Esophagus muscularis mucosa (tissue), 4 donors: Measurements from ENCODE around the gene KLRF1. TPM values are rescaled to one million over a fixed set of nuclear protein-coding genes. Genes with fewer than 3 reads are reported as not detected.

Experiments
- DNase-seq: peaks from one replicate; pipeline ENCODE4 v3.0.0-alpha.2; 2017; ENCODE audit errors: extremely low spot score
- H3K27ac ChIP-seq, 4 donors: fragments of 200-600 bp; sonication (generic); replicated peaks in 1 of 4; 1 replicate in 3 of 4; 2 replicates in 1 of 4; pipeline ENCODE4 v1.5.1; 2016 to 2019; ENCODE audit warnings: mild to moderate bottlenecking in 1 of 4
- H3K27me3 ChIP-seq, 4 donors: fragments of 200-600 bp; sonication (generic); one replicate each; pipeline versions ENCODE4 v1.5.1 to v1.6.0; 2016 to 2019
- H3K36me3 ChIP-seq, 4 donors: fragments of 200-600 bp; sonication (generic); one replicate each; pipeline ENCODE4 v1.5.1; 2016 to 2019
- H3K4me1 ChIP-seq, 4 donors: fragments of 200-600 bp; sonication (generic); one replicate each; pipeline ENCODE4 v1.5.1; 2016 to 2019
- H3K4me3 ChIP-seq, 4 donors: fragments of 200-600 bp; sonication (generic); 1 replicate in 2 of 4; 2 replicates in 2 of 4; pipeline ENCODE4 v1.5.1; 2016 to 2019; ENCODE audit warnings: mild to moderate bottlenecking in 4 of 4, moderate library complexity in 1 of 4
- H3K9me3 ChIP-seq, 4 donors: fragments of 200-600 bp; sonication (generic); 1 replicate in 3 of 4; 2 replicates in 1 of 4; pipeline ENCODE4 v1.5.1; 2016 to 2019
- CTCF ChIP-seq, 3 experiments: fragments of 200-600 bp in 2 of 3; fragments of 450-650 bp in 1 of 3; sonication (generic) in 2 of 3; IDR thresholded peaks; one replicate each; pipeline ENCODE4 v1.5.1; 2017 to 2019; ENCODE audit warnings: antibody characterized with exemption in 3 of 3, mild to moderate bottlenecking in 2 of 3, moderate library complexity in 1 of 3
- EP300 ChIP-seq: sonication (generic); formaldehyde crosslinking; IDR thresholded peaks from one replicate; pipeline ENCODE4 v1.6.1; 2017; ENCODE audit warnings: antibody characterized with exemption
- POLR2A ChIP-seq: fragments of 450-650 bp; IDR thresholded peaks from one replicate; pipeline ENCODE4 v1.6.1; 2017; ENCODE audit warnings: antibody characterized with exemption, moderate library complexity, mild to moderate bottlenecking, low read depth
- POLR2AphosphoS5 ChIP-seq, 2 donors: sonication (generic); formaldehyde crosslinking; IDR thresholded peaks; one replicate each; pipeline ENCODE4 v1.6.1; 2017; ENCODE audit warnings: antibody characterized with exemption in 2 of 2
- WGBS: methylation state at CpG from one replicate; pipeline ENCODE4 v1.1.5; 2018; 5-methylcytosine and 5-hydroxymethylcytosine counted together
- intact Hi-C: fragments of 100-400 bp; cut with DNase I; formaldehyde crosslinking; loops from one replicate; pipeline ENCODE4 v1.15.1; 2023
- total RNA-seq, 4 donors: library from RNA; depleted of rRNA; stranded (reverse); fragments of >200 nt; gene quantifications; one replicate each; pipeline versions ENCODE4 v1.1.0 to v1.2.1, GENCODE V29; 2016

Gene KLRF1
- total RNA-seq, 4 donors from 2014 or later: 0.66 TPM; not detected in 3

- no peaks in the 10 kb centered on the region for H3K36me3 ChIP-seq
- no peak for DNase-seq
- no peaks in the 10 kb centered on the region for H3K9me3 ChIP-seq
- H3K27me3 ChIP-seq: no peaks in the 10 kb centered on the region
- 83% methylated on average over 2 of the region's 2 CpGs for WGBS
- TF ChIP-seq CTCF (IDR thresholded peaks at IDR 0.05): no peak
- H3K27ac ChIP-seq: no peak overlapping the region
- intact Hi-C loops: no loop called here
- H3K4me1 ChIP-seq: no peaks in the 10 kb centered on the region
- H3K4me3 ChIP-seq: no peak overlapping the region
These were observed 43.0 kb upstream of the KLRF1 start for GRCh38 chr12:9784326-9784725.

- no peak for TF ChIP-seq CTCF (IDR thresholded peaks at IDR 0.05)
- TF ChIP-seq POLR2A: no peak
- Histone ChIP-seq H3K4me1 (no peaks in the 10 kb centered on the region), H3K9me3 (peaks cover 0 to 3% (median 0%) of the 10 kb centered on the region in 4 donors), H3K27me3 (no peaks in the 10 kb centered on the region), H3K36me3 (no peaks in the 10 kb centered on the region), H3K4me3 (no peak overlapping the region), H3K27ac (no peak overlapping the region)
- intact Hi-C loops: no loop called here
- no peak for DNase-seq
- WGBS: 62% methylated on average over 3 of the region's 3 CpGs
These were observed 42.5 kb upstream of the KLRF1 start for GRCh38 chr12:9784816-9785215.

DNA sequence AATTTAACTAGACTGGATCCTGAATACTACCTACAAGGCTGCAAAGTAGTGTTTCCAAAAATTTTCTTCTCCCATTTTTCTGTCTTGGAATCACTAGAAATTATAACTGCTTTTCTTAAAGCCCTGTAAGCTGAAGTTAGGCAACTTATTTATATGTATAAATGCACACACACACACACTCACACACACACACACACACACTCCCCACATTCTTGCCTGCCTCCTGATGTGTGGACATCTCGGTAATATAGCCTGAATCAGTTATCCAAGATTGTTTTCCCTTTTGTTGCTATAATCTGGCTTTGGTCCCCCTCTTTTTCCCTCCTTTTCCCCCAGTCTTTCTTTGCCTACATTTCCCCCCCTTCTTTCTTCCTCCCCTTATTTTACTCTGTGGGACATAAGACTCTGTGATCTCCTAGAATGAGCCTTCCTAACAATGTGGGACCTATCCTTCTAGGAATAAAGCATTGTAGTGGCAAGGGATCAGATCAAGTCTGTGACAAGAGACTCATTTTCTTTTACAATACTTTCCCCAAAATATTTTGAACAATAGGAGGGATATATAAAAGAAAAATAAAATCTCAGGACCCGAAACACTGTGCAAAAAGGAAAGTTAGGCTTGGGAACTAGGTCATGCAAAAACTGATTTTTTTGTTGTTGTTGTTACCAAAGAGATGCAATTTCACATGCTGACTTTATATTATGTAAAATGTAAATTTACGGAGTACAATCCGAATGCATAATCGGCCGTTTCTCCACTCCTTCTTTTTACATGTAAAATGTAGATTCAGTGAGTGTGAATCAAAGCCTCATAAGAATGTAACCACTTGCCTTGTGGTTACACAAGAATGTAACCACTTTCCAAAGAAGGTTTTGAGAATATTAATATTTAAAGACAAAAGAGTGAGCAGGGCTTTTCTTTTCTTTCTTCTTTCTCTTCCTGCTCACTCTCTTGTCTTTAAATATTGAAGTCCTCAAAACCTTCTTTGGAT is 40.3 kb upstream of the KLRF1 start:
- intact Hi-C loops: no loop called here
- Histone ChIP-seq H3K36me3 (no peaks in the 10 kb centered on the region), H3K4me3 (no peak overlapping the region), H3K27ac (no peak overlapping the region), H3K27me3 (peaks cover 0 to 3% (median 0%) of the 10 kb centered on the region in 4 donors), H3K4me1 (no peaks in the 10 kb centered on the region), H3K9me3 (peaks cover 0 to 8% (median 0%) of the 10 kb centered on the region in 4 donors)
- 84% methylated on average over 6 of the region's 6 CpGs for WGBS
- no peak for DNase-seq
- TF ChIP-seq POLR2A (no peak), CTCF (IDR thresholded peaks at IDR 0.05) (no peak), EP300 (no peak), POLR2AphosphoS5 (IDR thresholded peaks at IDR 0.05) (no peak)

DNA sequence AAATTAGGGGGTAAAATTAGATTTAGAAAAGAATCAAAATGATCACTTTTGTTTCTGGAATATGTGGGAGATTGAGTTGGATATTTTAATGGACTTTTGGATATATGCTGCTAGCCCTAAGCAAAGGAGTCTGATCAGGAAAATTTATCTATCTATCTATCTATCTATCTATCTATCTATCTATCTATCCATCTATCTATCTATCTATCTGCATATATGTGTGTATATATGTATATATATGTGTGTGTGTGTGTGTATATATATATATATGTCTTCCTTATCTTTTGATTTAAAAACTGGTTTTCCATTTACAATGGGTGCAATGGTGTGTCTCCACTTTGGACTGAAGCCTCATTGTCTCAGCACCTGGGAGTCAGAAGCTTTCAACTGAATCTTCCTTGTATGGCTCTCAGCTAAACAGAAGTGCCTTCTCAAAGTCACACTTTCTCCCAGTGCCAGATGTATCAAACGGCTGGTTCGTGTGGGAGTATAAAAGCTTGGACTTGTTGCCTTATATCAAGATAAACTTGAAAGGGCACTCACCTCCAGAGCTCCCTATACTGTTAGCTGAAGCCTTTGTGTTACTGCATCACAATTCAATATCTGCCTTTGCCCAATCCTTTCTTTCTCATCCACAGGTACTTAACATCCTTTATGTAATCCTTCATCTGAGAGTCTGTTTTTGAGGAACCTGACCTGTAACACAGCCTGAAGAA is 34.9 kb upstream of the KLRF1 start:
- H3K9me3 ChIP-seq: peaks cover 0 to 8% (median 0%) of the 10 kb centered on the region in 4 donors
- no peaks in the 10 kb centered on the region for H3K36me3 ChIP-seq
- H3K27me3 ChIP-seq: peaks cover 0 to 3% (median 0%) of the 10 kb centered on the region in 4 donors
- no peak for TF ChIP-seq EP300
- no peak for TF ChIP-seq CTCF (IDR thresholded peaks at IDR 0.05)
- no peak for TF ChIP-seq POLR2A
- TF ChIP-seq POLR2AphosphoS5 (IDR thresholded peaks at IDR 0.05): no peak
- WGBS: 35% methylated on average over 2 of the region's 2 CpGs
- DNase-seq: no peak
- H3K27ac ChIP-seq: no peak overlapping the region
- no peaks in the 10 kb centered on the region for H3K4me1 ChIP-seq
- intact Hi-C loops: no loop called here
- no peak overlapping the region for H3K4me3 ChIP-seq
